ENCODE results near the gene SFXN3. TPM values are rescaled to one million over a fixed set of nuclear protein-coding genes. Genes with fewer than 3 reads are reported as not detected.

Gene SFXN3
- total and polyA plus RNA-seq, 8 donors, result 20.8 to 79.0 (median 24.1) TPM

DNA sequence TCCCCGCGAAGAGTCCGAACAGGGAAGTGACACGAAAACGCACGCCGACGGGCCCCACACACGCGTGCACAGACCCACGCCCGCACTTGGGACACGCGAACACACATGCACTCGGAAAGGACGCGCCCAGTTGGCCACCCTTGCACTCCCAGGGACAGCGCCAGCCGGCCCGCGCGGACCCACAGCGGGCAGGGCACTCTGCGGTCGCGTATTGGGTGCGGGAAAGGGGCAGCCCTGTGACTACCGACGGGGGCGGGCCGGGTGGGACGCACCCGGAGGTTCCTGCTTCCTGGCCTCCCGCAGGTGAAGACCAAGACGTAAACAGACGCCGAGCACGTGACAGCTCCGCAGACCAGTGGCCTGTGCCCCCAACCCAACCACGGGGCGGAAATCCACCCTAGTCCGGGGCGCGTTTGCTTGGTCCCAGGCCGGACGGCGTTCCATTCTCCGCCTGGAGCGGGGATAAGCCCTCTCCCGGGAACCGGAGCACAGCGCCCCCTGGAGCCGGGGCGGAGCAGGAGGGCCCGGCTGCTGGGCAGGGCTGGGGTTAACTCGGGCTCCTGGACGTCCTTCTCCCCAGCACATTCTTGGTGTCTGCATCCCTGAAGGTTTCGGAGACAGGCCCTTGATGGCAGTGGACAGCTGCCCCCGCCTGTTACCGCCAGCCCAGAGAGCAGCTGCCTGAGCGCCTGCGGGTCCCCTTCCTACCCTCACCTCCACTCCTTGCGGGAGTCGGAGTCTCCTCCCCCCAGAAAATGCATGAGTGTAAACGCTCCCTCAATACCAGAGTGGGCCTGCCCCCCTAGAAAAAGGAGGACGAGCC is 33.5 kb upstream of the SFXN3 start:
- peaks cover 27 to 48% of the 10 kb centered on the region in 2 donors for H3K4me1 ChIP-seq
- intact Hi-C loops (cut with DNase I), result no loop called here
- peak overlapping the region; percentile 60 to 90 for H3K4me3 ChIP-seq
- peak in 3 of 4 donors; percentile 70 to 97 (median 81) for DNase-seq
- no peaks in the 10 kb centered on the region for H3K27me3 ChIP-seq
- ATAC-seq, result peak; percentile 72
- H3K9me3 ChIP-seq, result no peaks in the 10 kb centered on the region
- peaks cover 0 to 19% of the 10 kb centered on the region in 2 donors for H3K36me3 ChIP-seq
- peak overlapping the region; percentile 94 to 100 for H3K27ac ChIP-seq
- TF ChIP-seq, protein P1, sequence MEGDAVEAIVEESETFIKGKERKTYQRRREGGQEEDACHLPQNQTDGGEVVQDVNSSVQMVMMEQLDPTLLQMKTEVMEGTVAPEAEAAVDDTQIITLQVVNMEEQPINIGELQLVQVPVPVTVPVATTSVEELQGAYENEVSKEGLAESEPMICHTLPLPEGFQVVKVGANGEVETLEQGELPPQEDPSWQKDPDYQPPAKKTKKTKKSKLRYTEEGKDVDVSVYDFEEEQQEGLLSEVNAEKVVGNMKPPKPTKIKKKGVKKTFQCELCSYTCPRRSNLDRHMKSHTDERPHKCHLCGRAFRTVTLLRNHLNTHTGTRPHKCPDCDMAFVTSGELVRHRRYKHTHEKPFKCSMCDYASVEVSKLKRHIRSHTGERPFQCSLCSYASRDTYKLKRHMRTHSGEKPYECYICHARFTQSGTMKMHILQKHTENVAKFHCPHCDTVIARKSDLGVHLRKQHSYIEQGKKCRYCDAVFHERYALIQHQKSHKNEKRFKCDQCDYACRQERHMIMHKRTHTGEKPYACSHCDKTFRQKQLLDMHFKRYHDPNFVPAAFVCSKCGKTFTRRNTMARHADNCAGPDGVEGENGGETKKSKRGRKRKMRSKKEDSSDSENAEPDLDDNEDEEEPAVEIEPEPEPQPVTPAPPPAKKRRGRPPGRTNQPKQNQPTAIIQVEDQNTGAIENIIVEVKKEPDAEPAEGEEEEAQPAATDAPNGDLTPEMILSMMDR (IDR thresholded peaks at IDR 0.05), result peak; percentile 88 to 91

DNA sequence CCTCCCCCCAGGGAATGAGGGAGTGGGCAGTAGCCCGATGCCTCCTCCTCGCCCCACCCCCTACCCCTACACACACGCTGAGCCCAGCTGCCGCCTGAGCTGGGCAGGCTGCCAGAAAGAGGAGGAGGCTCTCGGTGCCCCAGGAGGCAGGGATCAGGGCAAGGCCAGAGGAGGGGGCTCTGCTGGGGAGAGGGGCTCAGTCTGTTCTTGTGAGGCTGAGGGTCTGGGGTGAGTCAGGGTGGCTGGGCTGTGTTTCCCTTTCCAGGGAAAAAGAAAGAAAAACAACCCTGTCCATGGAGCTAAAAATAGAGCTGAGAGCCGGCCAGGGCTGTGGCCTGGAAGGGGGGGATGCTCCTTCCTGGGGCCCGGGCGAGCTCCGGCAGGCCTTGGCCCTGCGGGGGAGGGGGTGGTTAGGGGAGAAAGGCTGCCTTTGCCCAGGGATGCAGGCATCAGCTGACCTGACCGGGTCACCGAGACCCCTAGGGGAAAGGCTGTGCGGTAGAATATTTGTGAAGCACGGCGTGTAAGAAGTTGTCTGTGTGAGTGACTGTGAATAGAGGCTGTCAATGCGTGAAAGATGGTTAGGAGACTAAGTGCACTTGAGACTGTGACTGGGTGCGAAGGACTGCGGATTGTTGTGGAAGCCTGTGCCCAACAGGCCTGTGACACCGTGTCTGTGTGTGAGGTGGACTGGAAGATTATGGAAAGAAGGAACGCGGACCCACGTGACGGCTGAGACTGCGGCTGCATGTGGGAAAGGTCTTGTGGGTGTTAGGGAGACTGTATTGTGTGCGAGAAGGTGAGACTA is 32.6 kb upstream of the SFXN3 start:
- H3K36me3 ChIP-seq, result peaks cover 0 to 19% of the 10 kb centered on the region in 2 donors
- H3K9me3 ChIP-seq, result no peaks in the 10 kb centered on the region
- H3K27me3 ChIP-seq, result no peaks in the 10 kb centered on the region
- TF ChIP-seq, protein P1 (IDR thresholded peaks at IDR 0.05), result no peak
- H3K4me3 ChIP-seq, result peak overlapping the region; percentile 60 to 90
- ATAC-seq (peak; percentile 57), DNase-seq (peak; percentile 87 to 94 (median 90))
- peaks cover 28 to 52% of the 10 kb centered on the region in 2 donors for H3K4me1 ChIP-seq
- intact Hi-C loops (cut with DNase I), result no loop called here
- peak overlapping the region; percentile 94 to 100 for H3K27ac ChIP-seq

DNA sequence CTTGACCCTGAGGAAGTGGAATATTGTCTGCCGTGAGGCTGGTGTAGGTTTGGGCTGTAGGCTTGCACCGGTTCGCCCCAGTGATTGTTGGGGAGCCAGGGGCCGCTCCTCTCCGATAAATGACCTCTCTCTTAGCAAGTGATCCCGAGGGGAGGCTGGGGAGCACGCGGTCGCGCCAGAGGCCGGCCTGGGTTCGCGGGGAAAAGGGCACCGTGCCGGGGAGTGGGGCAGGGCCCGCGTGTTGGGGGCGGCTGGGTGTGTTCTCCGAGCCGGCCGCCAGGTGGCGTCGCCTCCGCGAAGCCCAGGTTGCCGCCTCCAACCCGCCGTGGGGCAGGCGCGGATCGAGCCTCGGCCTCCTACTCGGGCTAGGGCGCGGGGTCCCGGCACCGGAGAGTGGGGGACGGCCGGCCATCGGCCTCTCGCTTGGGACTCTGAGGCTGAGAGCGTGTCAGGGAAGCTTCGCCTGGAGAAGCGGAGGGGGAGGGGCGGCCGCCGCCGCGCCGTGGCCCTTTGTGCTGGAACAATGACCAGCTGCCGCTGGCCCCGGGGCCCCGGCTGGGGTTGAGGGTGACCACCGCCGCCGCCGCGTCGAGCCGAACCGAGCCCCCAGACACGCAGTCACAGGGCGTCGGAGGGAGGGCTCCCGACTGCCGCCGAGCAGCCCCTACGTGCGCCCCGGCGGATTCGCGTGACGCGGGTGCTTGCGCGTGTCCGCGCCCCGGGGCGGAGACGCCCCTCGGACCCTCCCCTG is 31.9 kb upstream of the SFXN3 start:
- DNase-seq, result peak; percentile 85 to 97 (median 90)
- H3K4me3 ChIP-seq, result peak overlapping the region; percentile 60 to 90
- intact Hi-C loops (cut with DNase I), result no loop called here

DNA sequence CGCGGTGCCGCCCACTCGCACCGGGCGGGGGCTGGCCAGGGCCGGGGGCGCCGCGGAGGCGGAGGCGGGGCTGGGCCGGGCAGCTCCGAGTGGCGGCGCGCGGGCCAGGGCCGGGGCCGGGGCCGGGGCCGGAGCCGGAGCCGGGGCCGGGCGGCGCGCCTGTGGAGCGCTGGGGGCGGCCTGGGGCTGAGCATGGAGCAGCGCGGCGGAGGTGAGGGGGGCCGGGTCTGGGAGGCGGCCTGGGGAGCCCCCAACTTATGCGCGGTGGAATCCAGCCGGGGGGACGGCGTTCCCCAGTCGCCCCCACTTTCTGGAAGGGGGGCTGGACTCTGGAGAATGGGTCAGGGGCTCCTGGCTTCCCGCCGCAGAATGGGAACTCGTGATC is 31.3 kb upstream of the SFXN3 start, which contains the start of gene LZTS2:
Gene LZTS2, plus strand, starts transcription at position 67 of the 385 bp plus-strand sequence. CDS start 2,731 bp downstream, outside the sequence.
- no peaks in the 10 kb centered on the region for H3K27me3 ChIP-seq
- no peak for ATAC-seq
- peak within 1 kb of the TSS; percentile 60 to 90 for H3K4me3 ChIP-seq
- peaks cover 0 to 24% of the 10 kb centered on the region in 2 donors for H3K36me3 ChIP-seq
- TF ChIP-seq, protein P1 (IDR thresholded peaks at IDR 0.05), result no peak
- H3K27ac ChIP-seq, result peak within 1 kb of the TSS; percentile 94 to 100
- H3K4me1 ChIP-seq, result peaks cover 28 to 52% of the 10 kb centered on the region in 2 donors
- intact Hi-C loops (cut with DNase I), result no loop called here
- no peak for DNase-seq
- H3K9me3 ChIP-seq, result no peaks in the 10 kb centered on the region

More for the DNA sequence above, 31.9 kb upstream of the SFXN3 start:
- TF ChIP-seq, protein P1 (IDR thresholded peaks at IDR 0.05), result peak; percentile 96 to 99
- peak; percentile 75 for ATAC-seq
- peaks cover 28 to 52% of the 10 kb centered on the region in 2 donors for H3K4me1 ChIP-seq
- peak overlapping the region; percentile 94 to 100 for H3K27ac ChIP-seq
- no peaks in the 10 kb centered on the region for H3K9me3 ChIP-seq
- H3K36me3 ChIP-seq, result peaks cover 0 to 19% of the 10 kb centered on the region in 2 donors
- H3K27me3 ChIP-seq, result no peaks in the 10 kb centered on the region

All from left lung (tissue), 10 donors.